HepG2 (cell line): Measurements from ENCODE around the gene SPOP. TPM values are rescaled to one million over a fixed set of nuclear protein-coding genes. Genes with fewer than 3 reads are reported as not detected.

ENCODE experiments used
- BCLAF1 ChIP-seq: fragments of 450-650 bp; IDR thresholded peaks from 2 replicates; pipeline ENCODE4 v1.6.1; 2017; ENCODE audit warnings: mild to moderate bottlenecking
- GFI1 ChIP-seq: sonication (generic); formaldehyde crosslinking; IDR thresholded peaks from 2 replicates; pipeline ENCODE4 v1.5.0; 2020; ENCODE audit warnings: missing genetic modification reagents, mild to moderate bottlenecking, borderline replicate concordance
- MEIS2 ChIP-seq: sonication (generic); formaldehyde crosslinking; IDR thresholded peaks from 2 replicates; pipeline ENCODE4 v1.9.0; 2021; ENCODE audit warnings: mild to moderate bottlenecking, missing genetic modification reagents
- PRPF4 ChIP-seq: fragments of 200-400 bp; formaldehyde crosslinking; IDR thresholded peaks from 2 replicates; pipeline ENCODE4 v1.6.1; 2016; ENCODE audit warnings: low read length, low read depth; ENCODE audit not compliant: poor library complexity, severe bottlenecking
- THRA ChIP-seq: sonication (generic); formaldehyde crosslinking; IDR thresholded peaks from 2 replicates; pipeline ENCODE4 v1.4.0; 2020; ENCODE audit warnings: missing genetic modification reagents, borderline replicate concordance
- ZFP37 ChIP-seq: sonication (generic); formaldehyde crosslinking; IDR thresholded peaks from 2 replicates; pipeline ENCODE4 v1.4.0; 2020; ENCODE audit warnings: missing genetic modification reagents, borderline replicate concordance
- ZMYM3 ChIP-seq: sonication (generic); formaldehyde crosslinking; IDR thresholded peaks from 2 replicates; pipeline ENCODE4 v1.5.1; 2020; ENCODE audit warnings: mild to moderate bottlenecking, missing genetic modification reagents
- ZNF251 ChIP-seq: sonication (generic); formaldehyde crosslinking; IDR thresholded peaks from 2 replicates; pipeline ENCODE4 v1.9.0; 2021; ENCODE audit warnings: mild to moderate bottlenecking, missing genetic modification reagents
- ZNF274 ChIP-seq: sonication (generic); formaldehyde crosslinking; IDR thresholded peaks from 2 replicates; pipeline ENCODE4 v1.5.1; 2020; ENCODE audit warnings: mild to moderate bottlenecking, missing genetic modification reagents
- polyA plus RNA-seq, 8 experiments: library from polyadenylated mRNA; depleted of rRNA in 3 of 8; stranded (reverse) in 7 of 8; unstranded in 1 of 8; fragments of >200 nt; fragmentation: Illumina TruSeq in 4 of 8; extraction: Trizol in 4 of 8; gene quantifications; 2 replicates each; pipeline versions ENCODE4 v1.2.1 to v1.2.3, GENCODE V29; 2011 to 2016; ENCODE audit warnings: low read depth in 4 of 8, missing spikeins in 1 of 8, mixed read lengths in 1 of 8; ENCODE audit not compliant: insufficient read depth in 1 of 8
- total RNA-seq, 5 experiments: library from RNA; depleted of rRNA; stranded (reverse); fragments of >200 nt; fragmentation: Illumina TruSeq; extraction: Trizol; gene quantifications; 2 replicates each; pipeline ENCODE4 v1.2.3, GENCODE V29; 2016; ENCODE audit warnings: low read depth in 1 of 5
- TF ChIP-seq, protein P1 (sequence below): IDR thresholded peaks from 2 replicates; pipeline ENCODE4 v1.6.1; 2016; ENCODE audit warnings: missing genetic modification reagents, missing compliant biosample characterization
- TF ChIP-seq, protein P2 (sequence below): IDR thresholded peaks from 2 replicates; pipeline ENCODE4 v1.6.1; 2012; ENCODE audit warnings: low read depth, low read length, improper control_type of control experiment
- TF ChIP-seq, protein P3 (sequence below): sonication (generic); formaldehyde crosslinking; IDR thresholded peaks from one replicate; pipeline ENCODE4 v1.5.1; 2020; ENCODE audit warnings: mild to moderate bottlenecking, missing genetic modification reagents; ENCODE audit errors: not compliant biosample characterization

SPOP gene
- total and polyA plus RNA-seq, 2 of the 13 experiments (the other 11 are each of a cell fraction or from before 2014, with no cell fraction given) = 52.8 to 60.8 TPM

DNA sequence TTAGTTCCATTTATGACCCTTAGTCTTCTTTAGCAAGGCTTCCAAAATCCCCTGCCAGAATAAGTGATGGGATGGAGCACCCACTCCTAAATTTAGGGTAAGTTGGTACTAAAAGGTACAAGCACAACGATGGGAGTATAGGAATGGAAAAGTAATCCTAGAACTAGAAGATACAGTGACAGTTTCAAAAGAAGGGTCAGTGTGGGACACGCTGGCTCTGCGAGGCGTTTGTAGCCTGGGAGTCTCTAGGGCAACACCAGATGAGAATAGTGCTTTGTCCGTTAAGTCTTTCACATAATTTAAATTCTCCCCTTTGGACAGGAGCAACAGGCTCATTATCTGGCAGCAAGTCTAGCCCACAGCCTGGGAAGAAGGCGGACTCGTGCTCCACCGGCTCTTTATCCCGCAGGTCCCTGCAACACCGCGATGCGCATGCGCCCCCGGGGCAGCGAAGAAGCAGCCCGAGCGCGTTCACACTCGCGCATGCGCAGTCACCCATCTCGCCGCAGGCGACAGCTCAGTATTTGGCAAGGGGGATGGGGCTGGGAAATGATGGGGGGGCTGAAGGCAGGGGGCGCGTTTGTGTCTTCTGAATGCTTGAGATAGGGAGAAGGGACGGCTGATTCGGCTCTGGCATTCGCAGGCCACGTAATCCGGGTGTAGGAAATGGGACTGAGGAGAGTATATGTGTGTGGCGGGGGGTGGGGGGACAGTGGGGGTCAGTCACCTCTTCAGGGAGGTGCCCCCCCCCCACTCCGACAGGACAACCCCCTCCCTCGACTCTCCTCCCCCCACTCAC is 564 bp downstream of the SPOP start (continued):
- TF ChIP-seq ZFP37 (CRISPR knock-in tag) = no peak; the same call in 1 of the 2 replicates
- TF ChIP-seq, protein P1, sequence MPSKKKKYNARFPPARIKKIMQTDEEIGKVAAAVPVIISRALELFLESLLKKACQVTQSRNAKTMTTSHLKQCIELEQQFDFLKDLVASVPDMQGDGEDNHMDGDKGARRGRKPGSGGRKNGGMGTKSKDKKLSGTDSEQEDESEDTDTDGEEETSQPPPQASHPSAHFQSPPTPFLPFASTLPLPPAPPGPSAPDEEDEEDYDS = peak; percentile 49; the same call in 1 of the 2 replicates
- TF ChIP-seq PRPF4 = no peak
- TF ChIP-seq THRA (CRISPR knock-in tag) = peak; percentile 15; the same call in 1 of the 2 replicates
- TF ChIP-seq, protein P2, sequence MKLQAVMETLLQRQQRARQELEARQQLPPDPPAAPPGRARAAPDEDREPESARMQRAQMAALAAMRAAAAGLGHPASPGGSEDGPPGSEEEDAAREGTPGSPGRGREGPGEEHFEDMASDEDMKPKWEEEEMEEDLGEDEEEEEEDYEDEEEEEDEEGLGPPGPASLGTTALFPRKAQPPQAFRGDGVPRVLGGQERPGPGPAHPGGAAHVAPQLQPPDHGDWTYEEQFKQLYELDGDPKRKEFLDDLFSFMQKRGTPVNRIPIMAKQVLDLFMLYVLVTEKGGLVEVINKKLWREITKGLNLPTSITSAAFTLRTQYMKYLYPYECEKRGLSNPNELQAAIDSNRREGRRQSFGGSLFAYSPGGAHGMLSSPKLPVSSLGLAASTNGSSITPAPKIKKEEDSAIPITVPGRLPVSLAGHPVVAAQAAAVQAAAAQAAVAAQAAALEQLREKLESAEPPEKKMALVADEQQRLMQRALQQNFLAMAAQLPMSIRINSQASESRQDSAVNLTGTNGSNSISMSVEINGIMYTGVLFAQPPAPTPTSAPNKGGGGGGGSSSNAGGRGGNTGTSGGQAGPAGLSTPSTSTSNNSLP = no peak
- 0 out of 2 replicates have a peak, but pooled peaks have one; percentile 72 for TF ChIP-seq ZNF251 (CRISPR knock-in tag)
- no peak; the same call in 1 of the 2 replicates for TF ChIP-seq GFI1 (CRISPR knock-in tag)
- no peak for TF ChIP-seq BCLAF1
- TF ChIP-seq ZNF274 (CRISPR knock-in tag) = peak; percentile 5; the same call in 1 of the 2 replicates
- TF ChIP-seq, protein P3, sequence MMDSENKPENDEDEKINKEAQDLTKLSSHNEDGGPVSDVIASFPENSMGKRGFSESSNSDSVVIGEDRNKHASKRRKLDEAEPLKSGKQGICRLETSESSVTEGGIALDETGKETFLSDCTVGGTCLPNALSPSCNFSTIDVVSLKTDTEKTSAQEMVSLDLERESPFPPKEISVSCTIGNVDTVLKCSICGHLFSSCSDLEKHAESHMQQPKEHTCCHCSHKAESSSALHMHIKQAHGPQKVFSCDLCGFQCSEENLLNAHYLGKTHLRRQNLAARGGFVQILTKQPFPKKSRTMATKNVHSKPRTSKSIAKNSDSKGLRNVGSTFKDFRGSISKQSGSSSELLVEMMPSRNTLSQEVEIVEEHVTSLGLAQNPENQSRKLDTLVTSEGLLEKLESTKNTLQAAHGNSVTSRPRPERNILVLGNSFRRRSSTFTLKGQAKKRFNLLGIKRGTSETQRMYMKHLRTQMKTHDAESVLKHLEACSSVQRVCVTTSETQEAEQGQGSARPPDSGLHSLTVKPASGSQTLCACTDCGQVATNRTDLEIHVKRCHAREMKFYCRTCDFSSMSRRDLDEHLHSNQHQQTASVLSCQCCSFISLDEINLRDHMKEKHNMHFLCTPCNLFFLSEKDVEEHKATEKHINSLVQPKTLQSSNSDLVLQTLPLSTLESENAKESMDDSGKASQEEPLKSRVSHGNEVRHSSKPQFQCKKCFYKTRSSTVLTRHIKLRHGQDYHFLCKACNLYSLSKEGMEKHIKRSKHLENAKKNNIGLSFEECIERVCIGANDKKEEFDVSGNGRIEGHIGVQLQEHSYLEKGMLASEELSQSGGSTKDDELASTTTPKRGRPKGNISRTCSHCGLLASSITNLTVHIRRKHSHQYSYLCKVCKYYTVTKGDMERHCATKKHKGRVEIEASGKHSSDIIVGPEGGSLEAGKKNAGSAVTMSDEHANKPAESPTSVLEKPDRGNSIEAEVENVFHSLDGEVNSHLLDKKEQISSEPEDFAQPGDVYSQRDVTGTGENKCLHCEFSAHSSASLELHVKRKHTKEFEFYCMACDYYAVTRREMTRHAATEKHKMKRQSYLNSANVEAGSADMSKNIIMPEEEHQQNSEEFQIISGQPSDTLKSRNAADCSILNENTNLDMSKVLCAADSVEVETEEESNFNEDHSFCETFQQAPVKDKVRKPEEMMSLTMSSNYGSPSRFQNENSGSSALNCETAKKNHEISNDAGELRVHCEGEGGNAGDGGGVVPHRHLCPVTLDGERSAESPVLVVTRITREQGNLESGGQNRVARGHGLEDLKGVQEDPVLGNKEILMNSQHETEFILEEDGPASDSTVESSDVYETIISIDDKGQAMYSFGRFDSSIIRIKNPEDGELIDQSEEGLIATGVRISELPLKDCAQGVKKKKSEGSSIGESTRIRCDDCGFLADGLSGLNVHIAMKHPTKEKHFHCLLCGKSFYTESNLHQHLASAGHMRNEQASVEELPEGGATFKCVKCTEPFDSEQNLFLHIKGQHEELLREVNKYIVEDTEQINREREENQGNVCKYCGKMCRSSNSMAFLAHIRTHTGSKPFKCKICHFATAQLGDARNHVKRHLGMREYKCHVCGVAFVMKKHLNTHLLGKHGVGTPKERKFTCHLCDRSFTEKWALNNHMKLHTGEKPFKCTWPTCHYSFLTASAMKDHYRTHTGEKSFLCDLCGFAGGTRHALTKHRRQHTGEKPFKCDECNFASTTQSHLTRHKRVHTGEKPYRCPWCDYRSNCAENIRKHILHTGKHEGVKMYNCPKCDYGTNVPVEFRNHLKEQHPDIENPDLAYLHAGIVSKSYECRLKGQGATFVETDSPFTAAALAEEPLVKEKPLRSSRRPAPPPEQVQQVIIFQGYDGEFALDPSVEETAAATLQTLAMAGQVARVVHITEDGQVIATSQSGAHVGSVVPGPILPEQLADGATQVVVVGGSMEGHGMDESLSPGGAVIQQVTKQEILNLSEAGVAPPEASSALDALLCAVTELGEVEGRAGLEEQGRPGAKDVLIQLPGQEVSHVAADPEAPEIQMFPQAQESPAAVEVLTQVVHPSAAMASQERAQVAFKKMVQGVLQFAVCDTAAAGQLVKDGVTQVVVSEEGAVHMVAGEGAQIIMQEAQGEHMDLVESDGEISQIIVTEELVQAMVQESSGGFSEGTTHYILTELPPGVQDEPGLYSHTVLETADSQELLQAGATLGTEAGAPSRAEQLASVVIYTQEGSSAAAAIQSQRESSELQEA (CRISPR knock-in tag) = no peak
- TF ChIP-seq MEIS2 (CRISPR knock-in tag) = no peak
- 0 out of 2 replicates have a peak, but pooled peaks have one; percentile 29 for TF ChIP-seq ZMYM3 (CRISPR knock-in tag)
